ENCODE results near the gene COMT.
A peak's percentile ranks its signal among the peaks of the same experiment; 100 is the strongest.
"Not testable (repeated sequence)": the region's sequence is repeated elsewhere in the genome, so short reads cannot be mapped to it uniquely, and the experiment has no call there.

Gene COMT

GRCh38 chr22:19941365-19942082 lies at the start of gene COMT, which contains the start of gene TXNRD2:
TSS of gene COMT (plus strand) at chr22:19941772. CDS start at chr22:19962527, 20,755 bp downstream.
TSS of gene TXNRD2 (minus strand) at chr22:19941818. CDS start at chr22:19941803, 15 bp downstream.
- DNase-seq, result peak; percentile 75 to 78

GRCh38 chr22:19892257-19892879 lies 49.2 kb upstream of the COMT start:
- DNase-seq, result peak; percentile 67

- no peak for DNase-seq
These were observed 48.6 kb upstream of the COMT start for GRCh38 chr22:19892925-19893324.

- no peak for DNase-seq
These were observed 48.2 kb upstream of the COMT start for GRCh38 chr22:19893363-19893762.

GRCh38 chr22:19895160-19895849 lies 46.3 kb upstream of the COMT start:
- DNase-seq, result no peak

GRCh38 chr22:19896665-19897355 lies 44.8 kb upstream of the COMT start:
- peak in 1 of 2 donors; percentile 32 for DNase-seq

- DNase-seq, result no peak
These were observed 43.8 kb upstream of the COMT start for GRCh38 chr22:19897726-19898125.

- DNase-seq, result no peak
These were observed 43.4 kb upstream of the COMT start for GRCh38 chr22:19898145-19898544.

- no peak for DNase-seq
These were observed 42.6 kb upstream of the COMT start for GRCh38 chr22:19898831-19899567.

GRCh38 chr22:19900707-19901436 lies 40.7 kb upstream of the COMT start:
- no peak for DNase-seq

- no peak for DNase-seq
These were observed 39.9 kb upstream of the COMT start for GRCh38 chr22:19901577-19902244.

GRCh38 chr22:19902245-19902715 lies 39.3 kb upstream of the COMT start:
- no peak for DNase-seq

GRCh38 chr22:19903031-19903430 lies 38.5 kb upstream of the COMT start:
- DNase-seq, result no peak

GRCh38 chr22:19903513-19903912 lies 38.1 kb upstream of the COMT start:
- DNase-seq, result no peak

- DNase-seq, result no peak
These were observed 37.3 kb upstream of the COMT start for GRCh38 chr22:19904174-19904856.

GRCh38 chr22:19904935-19905334 lies 36.6 kb upstream of the COMT start:
- no peak for DNase-seq

- DNase-seq, result no peak
These were observed 36.0 kb upstream of the COMT start for GRCh38 chr22:19905347-19906276.

GRCh38 chr22:19906864-19907263 lies 34.7 kb upstream of the COMT start:
- DNase-seq, result not testable (repeated sequence)

- DNase-seq, result not testable (repeated sequence)
These were observed 33.7 kb upstream of the COMT start for GRCh38 chr22:19907902-19908301.

Measured in stimulated activated CD4-positive, alpha-beta T cell treated with anti-CD3 and anti-CD28 coated beads, Interleukin-2, amount 100 ng/mL, for 24 hours (primary cell).